Activated CD4-positive, alpha-beta T cell treated with anti-CD3 and anti-CD28 coated beads, Interleukin-10, Interleukin-2, amounts not matched to agents 100 ng/mL and 50 ng/mL, durations not matched to agents 16 hours and 8 hours (primary cell): ENCODE measurements around the gene HPCA.
A peak's percentile ranks its signal among the peaks of the same experiment; 100 is the strongest.

ENCODE experiments used
- DNase-seq: peaks from one replicate; pipeline ENCODE4 v3.0.0-alpha.2; 2020

HPCA gene

DNA sequence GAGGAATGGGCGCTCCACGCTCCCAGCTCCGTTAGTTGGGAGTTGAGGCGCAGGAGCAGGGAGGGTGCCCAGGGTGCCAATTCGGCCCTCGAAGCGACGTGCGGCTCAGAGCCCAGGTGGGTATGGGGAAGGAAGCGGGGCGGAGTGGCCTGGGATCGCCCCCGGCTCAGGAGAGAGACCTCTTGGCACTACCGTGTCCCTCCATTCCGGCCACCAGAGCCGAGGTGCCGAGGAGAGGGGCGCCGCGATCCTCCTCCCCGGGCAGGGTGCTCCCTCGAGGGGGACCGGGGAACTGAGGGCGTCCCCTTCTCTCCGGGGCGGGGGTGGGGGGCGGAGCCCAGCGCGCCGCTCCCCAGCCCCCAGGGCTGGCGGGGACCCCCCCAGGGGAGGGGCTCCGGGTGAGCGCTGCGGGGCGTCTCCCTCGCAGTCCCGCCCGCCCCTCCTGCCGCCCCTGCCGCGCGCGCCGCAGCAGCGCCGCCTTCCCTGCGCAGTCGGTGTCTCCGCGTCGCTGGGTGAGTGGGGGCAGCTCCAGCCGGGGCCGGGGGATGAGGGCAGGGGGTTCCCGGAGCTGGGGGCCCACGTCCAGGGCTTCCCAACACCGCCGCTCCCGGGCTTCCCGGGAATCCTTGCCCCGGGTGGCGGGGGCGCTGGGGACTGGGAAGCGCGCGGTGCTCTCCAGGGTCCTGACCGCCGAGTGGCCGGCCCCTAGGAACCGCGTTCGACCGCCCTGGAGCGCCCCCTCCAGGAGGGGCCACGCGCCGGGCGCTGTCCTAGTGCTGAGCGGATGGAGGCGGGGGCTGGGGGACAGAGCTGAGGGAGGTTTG, at the start of gene HPCA:
TSS of gene HPCA (plus strand) at position 488 of the 824 bp plus-strand sequence. CDS start 2,408 bp downstream, outside the sequence.
- DNase-seq, result peak; percentile 34

DNA sequence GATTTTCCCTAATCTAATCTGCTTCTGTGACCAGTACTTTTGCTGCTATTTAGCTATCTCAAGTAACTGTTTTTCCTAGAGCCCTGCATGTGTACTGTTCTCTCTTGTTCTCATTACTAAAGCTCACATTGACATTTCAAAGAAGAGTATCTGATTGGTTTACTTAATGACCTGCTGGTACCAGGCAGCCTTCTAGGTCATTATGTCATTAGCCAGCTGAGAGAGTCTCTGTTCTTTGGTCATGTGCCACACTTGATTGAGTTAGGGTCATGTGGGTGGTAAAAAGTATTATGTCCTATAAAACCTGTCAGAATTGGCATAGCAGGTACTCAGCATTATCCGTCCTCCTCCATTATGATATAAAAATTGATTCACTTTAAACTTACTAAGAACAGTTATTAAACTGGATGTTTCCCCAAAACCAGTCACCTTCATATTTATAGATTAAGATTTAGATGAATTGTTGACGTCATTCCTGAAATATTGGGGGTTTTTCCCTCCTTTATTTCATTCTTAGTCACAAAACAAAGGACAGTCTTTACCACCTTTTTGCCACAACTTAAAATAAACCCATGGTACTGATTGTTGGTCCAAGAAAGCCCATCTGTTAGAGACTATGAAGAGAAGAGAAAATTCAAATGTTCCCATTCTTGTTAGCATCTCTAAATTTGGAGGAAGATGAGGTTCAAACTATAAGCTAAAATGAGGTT, 37.8 kb upstream of the HPCA start:
- no peak for DNase-seq

GRCh38 chr1:32855861-32856617, 30.3 kb upstream of the HPCA start:
- no peak for DNase-seq

DNA sequence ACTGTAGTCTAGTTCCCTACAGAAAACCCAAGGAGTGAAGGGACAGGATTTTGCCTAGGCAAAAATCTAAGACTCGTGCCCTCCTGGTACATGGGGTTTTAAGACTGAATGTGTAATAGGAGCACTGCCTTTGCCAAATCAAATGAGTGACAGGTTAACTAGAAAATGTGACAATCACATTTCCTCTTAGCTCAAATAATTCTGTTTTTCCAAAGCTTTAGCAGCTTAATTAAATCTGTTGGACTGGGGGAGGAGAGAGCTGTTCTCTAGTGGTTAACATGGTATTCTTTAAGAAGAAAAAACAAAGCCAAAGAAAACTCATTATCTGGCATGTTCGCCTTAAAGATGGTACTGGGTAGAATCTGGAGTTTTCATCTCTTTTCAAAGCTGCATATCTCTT, 28.2 kb upstream of the HPCA start:
- DNase-seq, result no peak

DNA sequence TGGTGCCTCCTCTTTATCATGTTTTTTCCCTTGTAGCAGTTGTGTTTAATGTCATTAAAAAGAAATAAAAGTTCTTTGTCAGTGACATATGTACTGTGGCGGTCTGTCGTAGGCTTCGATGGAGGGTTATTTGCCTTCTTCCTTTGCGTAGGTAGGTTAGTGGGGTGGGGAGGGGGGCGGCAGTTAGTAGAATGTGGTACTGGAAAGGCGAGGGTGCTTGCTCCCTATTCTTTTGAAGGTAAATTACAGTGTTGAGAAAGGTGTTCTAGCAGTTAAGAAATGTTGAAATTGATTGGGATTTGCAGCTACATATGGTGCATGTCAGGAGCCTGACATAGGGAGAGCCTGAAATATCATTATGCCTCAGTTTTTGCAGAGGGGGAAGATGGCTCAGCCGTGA, 27.5 kb upstream of the HPCA start:
- no peak for DNase-seq

DNA sequence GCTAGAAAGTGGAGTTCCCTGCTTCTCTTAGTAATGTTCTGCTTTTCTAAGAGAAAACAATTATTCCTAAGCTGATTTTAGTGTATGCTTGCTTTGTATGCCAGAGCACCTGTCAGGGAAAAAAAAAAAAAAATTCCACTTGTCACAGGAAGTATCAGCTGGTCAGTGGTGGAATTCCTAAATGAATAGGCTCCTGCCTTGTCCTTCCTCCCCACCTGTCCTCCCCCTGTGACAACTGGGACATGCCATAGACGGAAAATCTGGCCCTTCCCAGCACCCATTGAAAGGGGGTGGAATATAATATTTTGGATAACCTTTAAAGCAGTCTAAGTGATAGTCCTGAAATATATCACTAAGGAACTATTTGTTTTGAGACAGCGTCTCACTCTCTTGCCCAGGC, 26.4 kb upstream of the HPCA start:
- no peak for DNase-seq

DNA sequence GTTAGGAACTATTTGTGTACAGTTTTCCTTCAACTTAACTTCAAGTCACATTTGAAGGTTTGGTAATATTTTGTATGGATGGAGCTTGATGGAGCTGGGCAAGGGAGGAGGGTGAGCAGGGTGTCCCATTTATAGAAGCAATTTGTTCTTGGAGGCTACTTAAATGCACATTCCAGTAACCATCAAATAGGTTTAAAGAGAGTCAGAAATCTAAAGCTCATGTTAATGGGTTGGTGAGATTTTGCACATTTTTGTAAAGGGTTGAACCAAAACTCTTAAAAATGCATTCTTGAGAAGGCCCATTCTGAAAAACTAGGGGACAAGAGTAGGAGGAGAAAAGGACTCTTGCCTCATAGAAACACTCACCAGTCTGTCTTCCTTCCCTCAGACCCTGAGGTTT, 25.7 kb upstream of the HPCA start:
- no peak for DNase-seq

GRCh38 chr1:32861904-32862695, 24.2 kb upstream of the HPCA start:
- no peak for DNase-seq

GRCh38 chr1:32863218-32863880, 22.9 kb upstream of the HPCA start:
- DNase-seq, result no peak

DNA sequence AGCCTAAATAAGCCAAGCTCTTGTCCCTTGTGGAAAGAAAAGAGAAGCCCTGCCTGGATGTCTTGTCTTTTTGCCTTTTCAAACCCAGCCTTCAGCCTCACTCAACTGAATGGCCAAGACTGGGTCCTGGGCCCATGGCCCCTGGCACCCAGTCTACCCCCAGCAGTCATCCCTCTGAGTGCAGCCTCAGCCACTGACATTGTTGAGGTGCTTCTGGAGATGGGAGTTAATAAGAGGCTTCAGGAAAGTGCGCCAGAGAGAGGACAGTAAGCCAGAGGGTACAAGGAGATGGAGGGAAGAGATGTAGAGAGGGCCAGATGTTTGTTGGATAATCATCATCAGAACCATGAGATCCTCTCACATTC, 22.4 kb upstream of the HPCA start:
- no peak for DNase-seq

DNA sequence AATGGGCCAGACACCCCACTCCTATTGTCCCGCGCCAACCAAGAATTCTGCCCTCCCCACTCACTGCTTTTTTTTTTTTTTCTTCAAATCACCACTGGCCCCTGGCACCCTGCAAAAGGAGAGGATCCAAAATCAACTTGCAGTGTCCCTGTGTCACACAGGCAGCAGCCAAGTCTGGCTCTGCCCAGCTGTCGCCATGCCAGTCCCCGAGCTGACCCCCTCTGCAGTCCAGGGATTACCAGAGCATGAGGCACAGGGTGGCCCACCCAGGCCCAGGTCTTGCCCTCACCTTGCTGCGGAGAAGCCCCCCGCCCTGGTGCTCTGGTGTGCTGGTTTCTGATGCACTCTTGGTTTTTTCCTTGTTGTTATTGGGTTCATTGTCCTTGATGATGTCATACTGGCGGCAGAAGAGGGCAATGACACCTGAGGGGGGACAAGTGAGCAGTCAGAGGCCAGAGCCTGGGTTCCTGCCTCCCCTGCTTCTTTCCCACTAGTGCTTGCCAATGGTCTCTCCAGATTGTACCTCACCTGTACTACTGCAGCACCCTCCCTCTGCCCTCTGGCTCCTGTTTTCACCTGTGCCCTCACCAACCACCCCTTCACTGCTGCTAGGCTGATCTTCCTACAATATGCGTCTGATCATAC, 21.8 kb upstream of the HPCA start:
- no peak for DNase-seq

- DNase-seq, result no peak
Observed at GRCh38 chr1:32865639-32866405, 20.5 kb upstream of the HPCA start.

DNA sequence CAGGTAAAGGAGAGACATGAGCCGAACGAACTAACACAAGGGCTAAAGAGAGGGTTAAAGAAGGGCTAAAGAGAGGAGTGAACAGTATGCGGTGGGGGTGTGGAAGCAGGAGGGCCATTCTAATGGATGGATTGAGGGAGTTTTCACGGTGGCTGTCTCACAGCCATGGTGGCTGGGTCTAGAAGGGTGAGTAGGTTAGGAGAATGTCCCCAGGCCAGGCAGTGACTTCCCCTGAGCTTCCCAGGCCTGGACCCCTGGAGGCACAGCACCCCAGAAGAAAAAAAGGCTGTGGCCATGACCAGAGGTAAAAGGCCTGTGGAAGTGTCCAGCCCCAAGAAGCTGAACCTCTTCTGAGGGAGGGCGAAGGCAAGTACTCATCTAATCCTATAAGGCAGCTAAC, 19.1 kb upstream of the HPCA start:
- no peak for DNase-seq

DNA sequence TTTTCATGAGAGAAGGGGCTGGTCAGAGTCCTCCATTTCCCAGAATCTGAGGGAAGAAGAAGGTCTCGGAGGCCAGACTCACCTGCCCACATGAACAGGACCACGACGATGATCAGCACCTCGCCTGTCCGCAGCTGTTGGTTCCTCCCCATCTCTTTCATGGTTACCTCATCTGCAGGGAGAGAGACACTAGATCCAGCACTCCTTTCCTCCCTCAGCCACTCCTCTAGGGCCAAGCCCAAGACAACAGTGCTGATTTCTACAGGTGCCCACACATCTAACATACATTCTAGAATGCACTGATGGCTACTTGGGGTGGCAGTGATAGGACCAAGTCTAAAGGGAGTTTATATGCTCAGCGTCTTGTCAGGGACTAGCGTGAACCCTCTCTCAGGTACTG, 18.6 kb upstream of the HPCA start:
- DNase-seq, result no peak

DNA sequence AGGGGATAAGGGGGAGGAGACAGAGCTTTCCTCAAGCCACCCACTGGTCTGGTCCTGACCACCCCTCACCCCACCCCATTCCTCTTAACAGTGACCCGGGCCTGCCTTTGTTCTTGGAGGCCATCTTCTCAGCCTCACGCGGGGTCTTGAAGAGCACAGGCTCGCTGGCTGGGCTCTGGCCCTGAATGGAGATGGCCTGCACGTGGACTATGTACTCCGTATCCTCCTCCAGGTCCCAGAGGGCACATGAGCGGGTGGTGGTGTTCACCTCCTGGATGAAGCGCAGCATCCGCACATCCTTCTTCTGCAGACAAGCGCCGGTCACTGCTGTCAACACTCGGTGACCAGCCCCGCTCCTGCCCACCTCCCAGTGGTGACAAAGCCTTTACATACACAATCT, 18.2 kb upstream of the HPCA start:
- no peak for DNase-seq

DNA sequence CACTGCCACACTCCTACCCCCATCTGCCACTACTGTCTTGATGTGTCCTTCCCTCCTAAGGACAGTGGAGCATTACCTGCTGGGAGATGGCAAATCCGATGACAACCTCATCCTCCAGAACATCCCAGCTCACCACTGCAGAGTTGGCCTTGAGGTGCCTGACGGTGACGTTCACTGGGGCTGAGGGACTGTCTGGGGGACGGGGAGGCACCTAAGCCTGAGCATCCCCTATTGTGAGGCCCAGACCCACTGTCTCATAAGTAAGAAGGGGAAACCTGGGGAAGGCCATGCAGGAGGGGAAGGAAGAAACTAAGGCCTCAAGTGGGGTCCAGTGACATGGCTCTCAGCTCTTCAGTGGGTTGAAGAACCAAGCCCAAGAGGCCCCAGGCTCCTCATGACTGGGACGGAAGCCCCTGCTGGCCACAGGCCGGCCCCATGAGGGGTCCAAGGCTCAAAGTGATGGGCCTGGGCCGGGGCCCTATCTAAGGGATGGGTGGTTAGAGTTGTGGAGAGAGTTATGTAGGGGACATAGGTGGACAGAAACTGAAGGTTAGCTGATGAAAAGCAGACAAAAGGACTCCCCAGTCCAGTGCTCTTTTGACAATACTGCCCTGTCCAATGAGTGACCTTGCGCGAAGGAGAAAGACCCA, 17.4 kb upstream of the HPCA start:
- no peak for DNase-seq

GRCh38 chr1:32869923-32870614, 16.2 kb upstream of the HPCA start:
- DNase-seq, result no peak

GRCh38 chr1:32870615-32871363, 15.5 kb upstream of the HPCA start, which contains the start of gene FNDC5:
Gene FNDC5, minus strand, starts transcription at chr1:32870912.
- DNase-seq, result no peak
